HCT116 (cell line): ENCODE data around the gene NRAP.

Source experiments
- CBX3 ChIP-seq: IDR thresholded peaks from 2 replicates; pipeline ENCODE4 v1.6.1; 2012; ENCODE audit warnings: low read depth
- CEBPB ChIP-seq: IDR thresholded peaks from 2 replicates; pipeline ENCODE4 v1.6.1; 2012; ENCODE audit warnings: low read depth
- CTCF ChIP-seq, 3 experiments: fragments of 200-600 bp in 1 of 3; sonication (generic) in 1 of 3; IDR thresholded peaks in 2 of 3; conservative IDR thresholded peaks in 1 of 3; 2 replicates each; pipeline ENCODE4 v1.5.1; 2012 to 2017; ENCODE audit warnings: low read depth in 2 of 3, low read length in 2 of 3, antibody characterized with exemption in 1 of 3, borderline replicate concordance in 1 of 3, control low read depth in 1 of 3, mild to moderate bottlenecking in 1 of 3, mixed read lengths in 1 of 3, mixed run types in 1 of 3, moderate library complexity in 1 of 3; ENCODE audit not compliant: insufficient read depth in 1 of 3
- EZH2 ChIP-seq: fragments of 200-600 bp; sonication (generic); IDR thresholded peaks from 2 replicates; pipeline ENCODE4 v1.6.1; 2017; ENCODE audit warnings: antibody characterized with exemption, mixed run types
- FOSL1 ChIP-seq: IDR thresholded peaks from 2 replicates; pipeline ENCODE4 v1.6.1; 2012; ENCODE audit warnings: low read depth
- JUND ChIP-seq: IDR thresholded peaks from 2 replicates; pipeline ENCODE4 v1.6.1; 2012
- POLR2A ChIP-seq: IDR thresholded peaks from 2 replicates; pipeline ENCODE4 v1.7.0; 2011; ENCODE audit warnings: borderline replicate concordance; ENCODE audit not compliant: insufficient read depth, insufficient read length; ENCODE audit errors: extremely low read depth
- POLR2AphosphoS5 ChIP-seq: IDR thresholded peaks from 2 replicates; pipeline ENCODE4 v1.6.1; 2011; ENCODE audit warnings: mild to moderate bottlenecking, low read depth, low read length, moderate library complexity
- RAD21 ChIP-seq: IDR thresholded peaks from 2 replicates; pipeline ENCODE4 v1.6.1; 2012; ENCODE audit warnings: low read depth, mild to moderate bottlenecking
- REST ChIP-seq: IDR thresholded peaks from 2 replicates; pipeline ENCODE4 v1.6.1; 2012; ENCODE audit warnings: low read depth
- SIN3A ChIP-seq: IDR thresholded peaks from 2 replicates; pipeline ENCODE4 v1.6.1; 2012; ENCODE audit warnings: low read depth
- SP1 ChIP-seq: IDR thresholded peaks from 2 replicates; pipeline ENCODE4 v1.6.1; 2012; ENCODE audit warnings: low read depth
- ZBTB33 ChIP-seq: IDR thresholded peaks from 2 replicates; pipeline ENCODE4 v1.6.1; 2011; ENCODE audit warnings: mild to moderate bottlenecking, low read length, moderate library complexity; ENCODE audit not compliant: insufficient replicate concordance; ENCODE audit errors: extremely low read depth

- TF ChIP-seq POLR2AphosphoS5 (no peak), CTCF (IDR thresholded peaks at IDR 0.05 in 2 of 3, conservative IDR thresholded peaks at IDR 0.05 in 1 of 3; ENCODE audit: borderline replicate concordance in 1 of 3, insufficient read depth in 1 of 3, low read depth in 2 of 3, low read length in 2 of 3) (no peak), REST (no peak), ZBTB33 (no peak), SP1 (no peak), POLR2A (no peak), CBX3 (no peak), EZH2 (no peak), FOSL1 (no peak), CEBPB (no peak), RAD21 (no peak), JUND (no peak), SIN3A (no peak)
Measured at GRCh38 chr10:113600569-113600968, 63.3 kb downstream of the NRAP start.
